NCI-H1417 treated with DMSO at 0.1 percent for 48 hours (cell line): Measurements from ENCODE around the gene GTPBP1.

ENCODE experiments used
- DNase-seq: peaks from one replicate; lab custom pipeline; 2025; lab: John Stamatoyannopoulos, UW

Gene GTPBP1

GRCh38 chr22:38741166-38741565 lies 35.4 kb downstream of the GTPBP1 start:
- DNase-seq, result no peak

DNA sequence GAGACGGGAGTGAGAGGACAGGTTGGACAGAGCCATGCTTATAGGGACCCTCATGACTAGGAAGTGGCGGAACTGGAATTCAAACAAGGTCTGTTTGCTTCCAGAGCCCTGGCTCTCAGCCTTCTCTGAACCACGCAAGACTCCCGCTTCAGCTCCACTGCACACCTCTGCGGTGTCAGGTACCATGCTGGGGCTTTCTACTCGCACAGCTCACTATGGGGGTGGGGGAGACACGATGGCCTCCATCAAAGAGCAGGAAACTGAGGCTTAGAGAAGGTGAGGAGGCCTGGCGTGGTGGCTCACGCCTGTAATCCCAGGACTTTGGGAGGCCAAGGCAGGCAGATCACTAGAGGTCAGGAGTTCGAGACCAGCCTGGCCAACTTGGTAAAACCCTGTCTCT lies 35.8 kb downstream of the GTPBP1 start:
- no peak for DNase-seq

DNA sequence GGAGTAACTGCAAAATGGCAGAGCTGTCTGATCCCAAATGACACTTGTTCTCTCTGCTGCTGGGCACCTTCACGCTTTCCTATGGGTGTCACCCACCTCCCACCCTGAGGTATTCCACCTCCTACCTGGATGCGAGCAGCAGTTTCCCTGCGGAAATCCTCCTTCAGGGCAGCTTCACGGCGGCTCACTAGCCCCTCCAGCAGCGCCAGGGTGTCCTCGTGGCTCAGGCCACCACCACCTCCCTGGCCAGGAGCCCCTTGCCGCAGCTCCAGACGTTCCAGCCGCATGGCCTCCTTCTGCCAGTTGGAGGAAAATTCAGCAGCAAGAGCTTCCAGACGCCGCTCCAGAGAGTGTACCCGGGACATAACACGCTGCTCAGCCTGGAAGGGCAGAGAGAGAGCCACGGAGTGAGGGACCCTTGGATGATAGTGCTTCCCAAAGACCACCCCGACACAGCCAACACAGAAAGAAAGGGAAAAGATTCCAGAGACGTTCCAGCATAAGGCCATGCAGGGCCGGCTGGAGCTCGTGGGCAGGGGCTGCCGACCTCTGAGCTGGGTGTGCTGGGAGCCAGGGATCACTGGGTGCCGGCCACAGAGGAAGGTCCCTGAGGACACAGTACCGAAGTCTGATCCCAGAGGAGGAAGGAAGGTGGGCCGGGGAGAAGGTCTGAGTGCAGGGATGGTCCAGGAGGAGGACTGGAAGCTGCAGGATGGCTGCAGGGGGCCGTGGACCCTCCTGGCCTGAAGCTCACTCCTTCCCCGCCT lies 36.6 kb downstream of the GTPBP1 start:
- DNase-seq, result no peak

DNA sequence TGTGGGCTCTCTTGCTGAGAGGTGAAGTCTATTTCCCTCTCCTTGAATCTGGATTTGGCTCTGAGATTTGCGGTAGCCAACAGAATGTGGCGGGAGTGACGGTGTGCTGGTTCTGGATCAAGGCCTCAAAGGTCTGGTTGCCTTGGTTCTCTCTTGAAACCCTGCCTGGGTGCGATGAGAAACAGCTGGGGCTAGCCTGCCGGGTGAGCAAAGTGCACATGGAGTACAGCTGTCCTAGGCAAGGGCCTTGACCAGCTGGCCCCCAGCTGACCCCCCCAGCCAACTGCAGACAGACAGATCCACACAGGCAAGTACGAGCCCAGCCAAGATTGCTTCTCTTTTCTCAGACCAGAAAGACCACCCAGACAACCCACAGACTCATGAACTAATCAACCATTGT lies 39.2 kb downstream of the GTPBP1 start:
- DNase-seq, result no peak

DNA sequence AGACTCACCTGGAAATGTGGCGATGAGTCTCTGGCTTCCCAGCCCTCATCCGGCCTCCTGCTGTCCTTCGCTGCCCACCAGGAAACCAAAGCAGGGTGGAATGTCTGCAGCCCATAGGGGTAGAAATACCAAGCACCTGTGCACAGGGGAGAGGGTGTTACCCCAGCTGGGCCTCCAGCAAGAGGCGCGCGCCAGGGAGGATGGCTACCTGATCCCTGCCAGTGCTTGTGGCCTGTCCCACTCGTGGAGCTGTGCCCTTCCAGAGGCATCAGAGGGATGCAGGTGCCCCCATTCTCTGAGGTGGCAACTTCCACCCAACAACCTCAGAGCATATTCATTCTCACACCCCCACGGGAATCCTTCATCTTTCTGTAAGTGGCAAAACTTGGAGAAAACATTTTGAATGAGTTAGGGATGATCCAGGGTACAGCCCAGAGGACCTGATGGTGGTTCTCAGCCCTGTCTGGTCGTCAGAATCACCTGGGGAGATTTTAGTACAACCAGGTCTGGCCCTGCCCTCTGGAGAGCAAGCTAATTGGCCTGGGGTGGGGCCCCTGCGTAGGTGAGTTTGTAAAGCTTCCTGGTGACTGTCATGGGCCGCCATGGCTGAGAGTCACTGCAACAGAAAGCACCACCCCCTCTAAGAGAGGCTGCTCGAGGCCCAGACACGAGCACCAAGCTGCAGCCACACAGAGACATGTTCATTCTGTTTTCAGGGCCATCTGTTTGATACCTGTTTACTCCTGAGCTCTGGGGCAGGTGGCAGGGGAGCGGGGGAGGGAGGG lies 40.1 kb downstream of the GTPBP1 start:
- no peak for DNase-seq

GRCh38 chr22:38748487-38749136 lies 42.9 kb downstream of the GTPBP1 start:
- no peak for DNase-seq

DNA sequence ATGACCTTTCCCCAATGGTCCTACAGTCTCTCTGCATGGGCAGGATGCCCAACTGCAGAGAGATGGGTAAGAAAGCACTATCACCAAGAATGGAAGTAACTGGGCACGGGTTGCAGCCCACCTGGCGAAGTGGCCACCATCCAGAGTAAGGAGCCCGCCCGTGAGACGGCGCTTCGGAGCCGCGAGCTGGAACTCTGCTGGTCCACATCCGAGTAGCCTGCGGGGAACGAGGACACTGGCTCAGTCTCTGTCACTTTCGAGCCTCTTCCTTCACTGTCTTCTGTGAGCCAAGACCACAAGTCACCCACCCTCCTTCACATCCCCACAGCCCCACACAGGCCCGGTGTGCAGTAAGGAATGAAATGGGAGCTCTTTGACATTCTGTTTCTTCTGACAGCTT lies 44.4 kb downstream of the GTPBP1 start:
- DNase-seq, result no peak

DNA sequence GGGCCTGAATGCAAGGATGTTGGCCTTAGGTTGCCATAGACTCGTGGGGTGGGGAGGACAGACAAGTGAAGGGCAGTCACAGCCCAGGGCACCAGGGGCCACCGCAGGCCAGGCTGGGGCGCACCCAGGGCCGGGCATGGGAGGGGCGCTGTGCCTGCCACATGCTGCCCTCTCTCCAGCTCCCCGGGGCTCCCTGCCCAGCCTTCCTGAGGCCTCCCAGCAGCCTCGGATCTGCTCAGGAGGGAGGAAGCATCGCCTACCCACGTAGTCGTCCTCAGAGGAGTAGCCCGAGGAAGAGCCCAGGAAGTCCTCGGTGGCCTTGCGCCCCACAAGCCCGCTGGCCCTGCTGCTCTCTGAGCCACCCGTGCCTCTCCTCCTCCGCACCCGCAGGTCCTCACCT lies 44.9 kb downstream of the GTPBP1 start:
- DNase-seq, result no peak

- no peak for DNase-seq
Observed at GRCh38 chr22:38751066-38751421, 45.3 kb downstream of the GTPBP1 start.

DNA sequence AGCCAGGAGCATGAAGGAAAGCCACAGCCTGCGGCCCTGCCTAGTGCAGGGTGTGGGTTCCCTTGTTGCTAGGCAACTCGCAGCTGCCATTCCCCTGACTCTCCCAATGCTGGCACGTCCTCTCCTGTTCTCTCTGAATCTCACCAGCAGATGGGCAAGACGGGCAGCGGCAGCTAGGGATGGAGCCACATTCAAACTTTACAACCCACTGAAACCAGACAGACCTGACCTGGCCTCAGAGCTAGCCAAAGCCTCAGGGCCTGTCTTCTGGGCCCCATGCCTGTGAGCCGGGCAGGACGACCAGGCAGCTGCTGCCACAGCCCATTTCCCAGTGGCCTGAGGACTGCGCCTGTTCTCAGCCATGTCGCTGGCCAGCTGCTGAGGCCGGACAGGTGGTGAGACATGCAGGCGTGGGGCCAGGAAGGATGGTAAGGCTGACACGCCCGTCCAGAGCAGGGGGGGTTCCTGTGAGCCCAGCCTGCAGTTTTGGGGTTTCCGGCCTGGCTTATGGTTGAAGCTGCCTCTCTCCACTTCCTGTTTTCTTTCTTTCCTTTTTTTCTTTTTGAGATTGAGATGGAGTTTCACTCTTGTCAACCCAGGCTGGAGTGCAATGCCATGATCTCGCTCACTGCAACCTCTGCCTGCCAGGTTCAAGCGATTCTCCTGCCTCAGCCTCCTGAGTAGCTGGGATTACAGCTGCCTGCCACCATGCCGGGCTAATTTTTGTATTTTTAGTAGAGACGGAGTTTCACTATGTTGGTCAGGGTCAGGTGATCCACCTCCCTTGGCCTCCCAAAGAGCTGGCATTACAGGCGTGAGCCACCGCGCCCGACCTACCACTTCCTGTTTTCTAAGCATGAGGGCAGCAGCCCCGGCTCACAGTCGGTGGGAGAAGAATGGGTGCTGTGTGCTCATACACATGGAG lies 45.9 kb downstream of the GTPBP1 start:
- DNase-seq, result no peak

DNA sequence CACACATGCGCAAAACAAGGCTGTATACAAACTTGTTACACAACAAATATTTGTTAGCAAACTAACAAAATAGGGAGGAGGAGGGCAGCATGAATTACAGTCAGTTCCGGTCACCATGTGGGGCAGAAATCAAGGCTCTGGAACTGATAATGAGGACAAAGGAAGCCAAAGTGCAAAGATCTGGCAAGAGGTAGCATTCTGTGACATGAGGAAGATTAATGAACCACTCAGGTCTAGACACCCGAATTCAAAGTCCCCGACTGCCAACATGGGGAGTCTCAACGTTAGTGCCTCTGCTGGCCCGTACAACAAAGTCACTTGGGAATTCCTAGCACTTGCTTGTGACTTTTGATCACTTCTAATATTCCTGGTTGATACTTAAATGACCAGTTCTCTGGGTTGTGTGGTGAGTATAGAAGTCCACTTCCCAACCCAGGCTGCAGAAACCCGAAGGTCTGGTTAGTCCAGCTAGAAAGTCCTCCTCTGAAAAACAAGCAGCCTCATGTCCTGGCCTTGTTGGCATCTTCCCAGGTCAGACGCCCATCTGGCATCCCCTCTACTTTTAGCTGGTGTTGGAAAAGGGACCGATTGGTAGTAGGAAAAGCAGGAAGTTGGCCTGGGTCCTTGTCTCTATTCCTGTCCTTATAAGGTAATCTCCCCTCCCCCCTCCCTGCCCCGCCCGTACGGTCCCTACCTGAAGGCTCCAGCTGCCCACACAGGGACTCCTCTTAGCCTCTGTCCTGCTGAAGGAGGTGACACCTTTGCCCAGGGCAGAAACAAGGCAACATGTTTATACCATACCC lies 48.4 kb downstream of the GTPBP1 start:
- DNase-seq, result no peak

DNA sequence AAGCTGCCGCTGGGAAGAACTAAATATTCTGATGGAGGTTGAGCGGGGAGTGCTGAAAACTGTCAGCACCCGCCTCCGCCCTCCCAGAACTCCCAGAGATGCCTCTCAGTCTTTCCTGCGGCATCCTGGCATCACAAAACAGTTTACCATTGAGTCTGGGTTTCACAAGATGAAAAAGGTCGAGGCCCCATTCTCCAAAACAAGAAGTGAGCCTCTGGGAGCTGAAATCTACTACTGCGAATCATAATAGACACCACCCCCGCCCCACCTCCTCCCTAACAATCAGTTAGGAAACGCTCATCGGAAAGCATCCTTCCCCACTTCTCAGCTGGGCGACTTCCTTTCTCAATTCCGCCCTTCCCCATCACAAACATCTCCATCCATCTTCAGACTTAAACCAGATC lies 49.0 kb downstream of the GTPBP1 start:
- no peak for DNase-seq

DNA sequence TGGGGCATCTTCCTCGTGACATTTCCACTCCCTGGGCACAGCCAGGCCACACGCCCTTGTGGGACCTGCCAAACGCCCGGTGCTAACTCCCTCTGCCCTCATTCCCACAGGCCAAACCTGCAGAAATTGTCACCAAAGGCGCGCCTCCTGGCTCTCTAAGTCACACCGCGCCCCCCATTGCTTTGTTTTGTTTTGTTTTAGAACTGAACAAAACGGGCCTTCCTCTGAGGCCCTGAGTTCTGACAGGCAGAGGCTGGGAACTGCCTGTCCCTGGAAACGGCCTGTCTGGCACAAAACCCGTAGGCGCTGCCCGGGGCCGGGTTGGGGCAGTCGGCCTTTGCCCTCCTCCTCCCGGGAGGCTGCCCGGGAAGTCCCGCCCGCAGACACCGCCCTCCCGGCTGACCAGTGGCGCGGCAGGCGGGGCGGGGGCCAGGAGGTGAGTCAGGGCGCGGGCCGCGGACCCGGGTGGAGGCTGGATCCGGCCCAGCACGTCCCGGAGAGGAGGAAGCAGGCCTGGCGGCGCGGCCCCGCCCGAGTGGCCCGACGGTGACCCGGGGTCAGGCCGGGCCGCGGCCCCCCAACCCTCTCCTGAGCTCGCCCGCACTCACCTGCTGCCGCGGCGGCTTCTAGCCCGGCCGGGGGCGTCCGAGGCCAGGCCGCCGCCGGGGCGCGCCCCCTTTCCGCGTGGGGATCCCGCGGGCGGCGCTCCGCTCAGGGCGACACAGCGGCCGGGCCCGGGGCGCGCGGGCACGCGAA lies 49.6 kb downstream of the GTPBP1 start:
- no peak for DNase-seq

GRCh38 chr22:38755911-38756532 lies 50.3 kb downstream of the GTPBP1 start, which contains the start of gene SUN2:
SUN2 (minus strand) TSS chr22:38755998; CDS start chr22:38752628, 3,370 bp downstream.
- DNase-seq, result no peak

DNA sequence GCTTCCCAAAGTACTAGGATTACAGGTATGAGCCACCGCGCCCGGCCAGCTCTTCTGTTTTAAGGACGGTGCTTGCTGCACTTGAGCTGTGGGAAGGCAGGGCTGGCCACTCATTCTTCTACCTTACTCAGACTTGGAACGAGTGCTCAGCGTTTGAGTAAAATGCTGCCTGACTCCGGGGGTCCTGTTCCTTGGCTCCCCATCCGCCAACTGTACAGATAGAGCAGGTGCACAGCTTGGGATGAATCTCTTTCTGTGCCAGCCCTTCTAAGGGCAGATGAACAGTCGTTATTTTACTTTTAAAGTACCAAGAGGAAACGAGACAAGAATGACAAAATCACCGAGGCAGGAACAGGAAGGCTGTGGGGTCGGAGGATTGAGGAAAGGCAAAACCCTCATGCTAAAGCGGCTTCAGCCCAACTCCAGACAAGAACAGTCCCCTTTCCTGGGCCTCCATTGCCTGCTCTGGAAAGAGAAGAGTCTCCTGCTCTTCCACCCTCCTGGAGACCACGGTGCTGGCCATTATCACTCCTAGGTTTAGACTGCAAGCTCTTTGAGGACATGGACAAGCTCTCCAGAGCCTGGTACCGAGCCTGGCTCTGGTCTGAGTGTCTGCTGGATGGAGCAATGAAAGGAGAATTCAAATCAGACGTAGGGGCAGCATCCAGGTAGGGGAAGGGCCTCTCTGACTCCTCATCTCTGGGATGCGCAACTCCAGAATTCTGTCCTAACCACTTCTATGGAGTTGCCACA lies 51.1 kb downstream of the GTPBP1 start:
- no peak for DNase-seq

GRCh38 chr22:38757464-38757757 lies 51.7 kb downstream of the GTPBP1 start:
- no peak for DNase-seq

DNA sequence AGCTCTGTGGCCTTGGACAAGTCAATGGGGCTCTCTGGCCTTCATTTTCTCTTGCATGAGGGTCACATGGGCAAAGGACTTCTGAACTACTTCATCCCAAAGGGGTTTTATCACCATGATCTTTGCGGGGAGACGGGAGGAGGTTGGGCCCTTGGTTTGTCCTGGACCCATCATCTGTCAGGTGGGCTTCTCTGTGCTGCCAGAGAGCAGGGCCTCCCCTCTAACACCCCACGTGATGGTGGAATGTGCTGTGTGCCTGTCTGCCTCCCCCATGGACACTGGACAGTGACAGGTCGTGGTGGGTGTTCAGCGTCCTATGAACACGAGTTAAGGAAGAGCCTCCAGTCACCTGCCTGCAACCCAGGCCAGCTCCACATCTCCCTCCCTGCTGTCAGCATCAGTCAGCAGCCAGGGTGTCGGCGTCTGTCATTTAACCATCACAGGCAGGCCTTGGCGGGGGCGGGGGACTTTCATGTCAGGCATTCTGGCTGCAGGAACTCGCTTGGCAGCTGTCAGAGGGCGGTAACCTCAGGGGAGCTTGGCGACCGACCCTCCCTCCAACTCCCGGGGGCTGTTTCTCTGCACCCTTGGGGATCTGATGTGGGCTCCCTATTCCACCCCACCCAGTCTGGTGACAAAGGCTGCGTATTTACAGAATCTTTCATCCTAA lies 52.7 kb downstream of the GTPBP1 start:
- no peak for DNase-seq

DNA sequence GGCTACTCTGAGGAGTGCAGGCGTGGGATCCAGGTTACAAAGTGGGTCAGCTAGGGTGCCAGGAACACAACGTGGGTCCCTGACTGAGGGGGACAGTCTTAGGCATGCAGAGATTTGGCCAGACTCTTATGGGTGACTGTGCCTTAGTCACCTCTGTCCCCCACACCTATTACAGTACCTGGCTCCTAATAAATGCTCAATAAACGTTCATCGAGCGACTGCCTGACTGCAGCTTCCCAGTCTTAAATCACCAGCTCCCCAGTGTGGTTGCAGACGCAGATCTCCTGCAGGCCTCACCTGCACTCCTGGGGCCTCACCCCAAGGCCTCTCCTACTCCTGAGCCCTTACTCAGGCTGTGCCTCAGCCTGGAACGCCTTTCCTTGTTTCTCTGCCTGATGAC lies 53.3 kb downstream of the GTPBP1 start:
- no peak for DNase-seq
